ENCODE results near the gene PLRG1.
"Not testable (repeated sequence)": the region's sequence is repeated elsewhere in the genome, so short reads cannot be mapped to it uniquely, and the experiment has no call there.

DNA sequence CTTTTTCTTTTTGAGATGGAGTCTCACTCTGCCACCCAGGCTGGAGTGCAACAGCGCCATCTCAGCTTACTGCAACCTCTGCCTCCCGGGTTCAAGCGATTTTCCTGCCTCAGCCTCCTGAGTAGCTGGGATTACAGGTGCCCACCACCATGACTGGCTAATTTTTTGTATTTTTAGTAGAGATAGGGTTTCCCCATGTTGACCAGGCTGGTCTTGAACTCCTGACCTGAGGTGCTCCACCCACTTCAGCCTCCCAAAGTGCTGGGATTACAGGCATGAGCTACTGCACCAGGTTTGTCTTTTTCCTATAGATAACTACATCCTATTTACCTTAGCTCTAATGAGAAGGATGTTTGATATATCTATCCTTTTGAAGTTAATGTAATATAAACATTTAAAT lies 44.1 kb upstream of the PLRG1 start:
- TF ChIP-seq, protein P1, sequence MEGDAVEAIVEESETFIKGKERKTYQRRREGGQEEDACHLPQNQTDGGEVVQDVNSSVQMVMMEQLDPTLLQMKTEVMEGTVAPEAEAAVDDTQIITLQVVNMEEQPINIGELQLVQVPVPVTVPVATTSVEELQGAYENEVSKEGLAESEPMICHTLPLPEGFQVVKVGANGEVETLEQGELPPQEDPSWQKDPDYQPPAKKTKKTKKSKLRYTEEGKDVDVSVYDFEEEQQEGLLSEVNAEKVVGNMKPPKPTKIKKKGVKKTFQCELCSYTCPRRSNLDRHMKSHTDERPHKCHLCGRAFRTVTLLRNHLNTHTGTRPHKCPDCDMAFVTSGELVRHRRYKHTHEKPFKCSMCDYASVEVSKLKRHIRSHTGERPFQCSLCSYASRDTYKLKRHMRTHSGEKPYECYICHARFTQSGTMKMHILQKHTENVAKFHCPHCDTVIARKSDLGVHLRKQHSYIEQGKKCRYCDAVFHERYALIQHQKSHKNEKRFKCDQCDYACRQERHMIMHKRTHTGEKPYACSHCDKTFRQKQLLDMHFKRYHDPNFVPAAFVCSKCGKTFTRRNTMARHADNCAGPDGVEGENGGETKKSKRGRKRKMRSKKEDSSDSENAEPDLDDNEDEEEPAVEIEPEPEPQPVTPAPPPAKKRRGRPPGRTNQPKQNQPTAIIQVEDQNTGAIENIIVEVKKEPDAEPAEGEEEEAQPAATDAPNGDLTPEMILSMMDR (IDR thresholded peaks at IDR 0.05; ENCODE audit: low read depth, low read length, poor library complexity, severe bottlenecking) = not testable (repeated sequence)
- not testable (repeated sequence) for TF ChIP-seq EZH2phosphoT487 (IDR thresholded peaks at IDR 0.05; ENCODE audit: borderline replicate concordance, low read length)
